MM.1S (cell line): ENCODE data around the gene COMT.

ENCODE experiments used
- DNase-seq: peaks from one replicate; pipeline ENCODE4 v3.0.0-alpha.2; 2015
- H2AFZ ChIP-seq: fragments of 300-600 bp; sonication (generic); 2 replicates; pipeline ENCODE4 v1.6.0; 2016; ENCODE audit warnings: antibody characterized with exemption, low read length
- H3F3A ChIP-seq: fragments of 300-600 bp; sonication (generic); 2 replicates; pipeline ENCODE4 v1.6.1; 2016; ENCODE audit warnings: mild to moderate bottlenecking, antibody characterized with exemption, low read length, moderate library complexity, mixed read lengths; ENCODE audit not compliant: insufficient read depth
- H3K27ac ChIP-seq: fragments of 300-600 bp; sonication (generic); 2 replicates; pipeline ENCODE4 v1.5.1; 2016; ENCODE audit warnings: mild to moderate bottlenecking, low read length
- H3K27me3 ChIP-seq: fragments of 300-600 bp; sonication (generic); replicated peaks from 2 replicates; pipeline ENCODE4 v1.6.0; 2016; ENCODE audit warnings: low read length; ENCODE audit not compliant: insufficient read depth
- H3K36me3 ChIP-seq: fragments of 300-600 bp; sonication (generic); replicated peaks from 2 replicates; pipeline ENCODE4 v1.6.1; 2016; ENCODE audit warnings: mild to moderate bottlenecking, low read length, mixed read lengths; ENCODE audit not compliant: insufficient read depth
- H3K4me1 ChIP-seq: fragments of 300-600 bp; sonication (generic); 2 replicates; pipeline ENCODE4 v1.6.1; 2016; ENCODE audit warnings: low read length, mixed read lengths
- H3K4me2 ChIP-seq: fragments of 300-600 bp; sonication (generic); 2 replicates; pipeline ENCODE4 v1.6.0; 2016; ENCODE audit warnings: low read depth, low read length
- H3K4me3 ChIP-seq: fragments of 300-600 bp; sonication (generic); 2 replicates; pipeline ENCODE4 v1.5.1; 2016; ENCODE audit warnings: low read length, mixed read lengths
- H3K79me2 ChIP-seq: fragments of 300-600 bp; sonication (generic); 2 replicates; pipeline ENCODE4 v1.6.1; 2016; ENCODE audit warnings: mixed run types, low read length, mixed read lengths
- H3K9ac ChIP-seq: fragments of 300-600 bp; sonication (generic); 2 replicates; pipeline ENCODE4 v1.6.1; 2016; ENCODE audit warnings: low read length, mixed read lengths
- H3K9me2 ChIP-seq: fragments of 300-600 bp; sonication (generic); replicated peaks from 2 replicates; pipeline ENCODE4 v1.6.1; 2016; ENCODE audit warnings: mild to moderate bottlenecking, low read length, mixed read lengths; ENCODE audit not compliant: insufficient read depth
- H3K9me3 ChIP-seq: fragments of 300-600 bp; sonication (generic); replicated peaks from 2 replicates; pipeline ENCODE4 v1.6.1; 2016; ENCODE audit warnings: mild to moderate bottlenecking, low read length, mixed read lengths; ENCODE audit not compliant: insufficient read depth
- H4K20me1 ChIP-seq: fragments of 300-600 bp; sonication (generic); 2 replicates; pipeline ENCODE4 v1.6.1; 2016; ENCODE audit warnings: mild to moderate bottlenecking, low read length, moderate library complexity, mixed read lengths; ENCODE audit not compliant: insufficient read depth
- EZH2 ChIP-seq: fragments of 300-600 bp; sonication (generic); optimal IDR thresholded peaks from 2 replicates; pipeline ENCODE3; 2017; ENCODE audit warnings: low read depth, mild to moderate bottlenecking, antibody characterized with exemption, low read length, mixed read lengths
- EZH2phosphoT487 ChIP-seq: fragments of 300-600 bp; sonication (generic); IDR thresholded peaks from 2 replicates; pipeline ENCODE4 v1.6.1; 2018; ENCODE audit warnings: antibody characterized with exemption, low read length
- TF ChIP-seq, protein P1 (sequence below): fragments of 300-600 bp; sonication (generic); IDR thresholded peaks from 2 replicates; pipeline ENCODE4 v1.5.1; 2016; ENCODE audit warnings: antibody characterized with exemption, low read length, mixed read lengths

The COMT gene

DNA sequence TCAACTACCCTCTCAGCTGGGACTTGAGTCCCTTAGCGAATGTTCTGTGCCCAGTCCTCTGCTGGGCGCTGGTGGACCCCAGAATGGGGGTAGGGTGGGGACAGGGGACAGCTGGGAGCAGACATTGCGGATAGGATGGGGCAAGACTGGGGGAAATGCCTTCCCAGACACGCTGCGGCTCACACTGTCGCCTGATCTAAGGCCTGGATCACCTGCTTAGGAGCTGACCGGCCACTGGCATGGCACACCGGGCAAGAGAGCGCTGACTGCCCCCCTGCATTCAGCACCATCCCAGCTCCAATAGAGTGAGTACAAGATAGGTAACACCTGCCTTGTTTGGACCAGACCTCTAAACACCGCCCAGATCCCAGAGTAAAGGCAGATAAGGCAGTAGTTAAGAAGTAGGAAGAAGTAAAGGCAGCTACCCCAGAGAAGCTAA, 73.6 kb downstream of the COMT start:
- peaks cover under 1% of the 10 kb centered on the region; the same call in 1 of the 2 replicates for H3K4me1 ChIP-seq
- H3K9ac ChIP-seq, result no peak overlapping the region
- H3K9me3 ChIP-seq, result no peaks in the 10 kb centered on the region
- H4K20me1 ChIP-seq, result no peaks in the 10 kb centered on the region
- H3K27me3 ChIP-seq, result peaks cover 53% of the 10 kb centered on the region
- H2AFZ ChIP-seq, result no peak overlapping the region
- H3K4me2 ChIP-seq, result no peak overlapping the region
- H3K27ac ChIP-seq, result no peak overlapping the region
- no peaks in the 10 kb centered on the region for H3K9me2 ChIP-seq
- H3K36me3 ChIP-seq, result no peaks in the 10 kb centered on the region
- no peaks in the 10 kb centered on the region for H3F3A ChIP-seq
- DNase-seq, result no peak
- H3K4me3 ChIP-seq, result no peak overlapping the region
- TF ChIP-seq, protein P1, sequence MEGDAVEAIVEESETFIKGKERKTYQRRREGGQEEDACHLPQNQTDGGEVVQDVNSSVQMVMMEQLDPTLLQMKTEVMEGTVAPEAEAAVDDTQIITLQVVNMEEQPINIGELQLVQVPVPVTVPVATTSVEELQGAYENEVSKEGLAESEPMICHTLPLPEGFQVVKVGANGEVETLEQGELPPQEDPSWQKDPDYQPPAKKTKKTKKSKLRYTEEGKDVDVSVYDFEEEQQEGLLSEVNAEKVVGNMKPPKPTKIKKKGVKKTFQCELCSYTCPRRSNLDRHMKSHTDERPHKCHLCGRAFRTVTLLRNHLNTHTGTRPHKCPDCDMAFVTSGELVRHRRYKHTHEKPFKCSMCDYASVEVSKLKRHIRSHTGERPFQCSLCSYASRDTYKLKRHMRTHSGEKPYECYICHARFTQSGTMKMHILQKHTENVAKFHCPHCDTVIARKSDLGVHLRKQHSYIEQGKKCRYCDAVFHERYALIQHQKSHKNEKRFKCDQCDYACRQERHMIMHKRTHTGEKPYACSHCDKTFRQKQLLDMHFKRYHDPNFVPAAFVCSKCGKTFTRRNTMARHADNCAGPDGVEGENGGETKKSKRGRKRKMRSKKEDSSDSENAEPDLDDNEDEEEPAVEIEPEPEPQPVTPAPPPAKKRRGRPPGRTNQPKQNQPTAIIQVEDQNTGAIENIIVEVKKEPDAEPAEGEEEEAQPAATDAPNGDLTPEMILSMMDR, result no peak
- TF ChIP-seq EZH2phosphoT487 (no peak), EZH2 (no peak)
- no peaks in the 10 kb centered on the region for H3K79me2 ChIP-seq

- Histone ChIP-seq H3K9ac (peak overlapping the region; percentile 10; the same call in 1 of the 2 replicates), H3K79me2 (peaks cover 2% of the 10 kb centered on the region), H3K9me2 (no peaks in the 10 kb centered on the region), H3K9me3 (no peaks in the 10 kb centered on the region), H3K27ac (no peak overlapping the region), H3K4me3 (peak overlapping the region; percentile 71), H4K20me1 (no peaks in the 10 kb centered on the region), H2AFZ (peak overlapping the region; percentile 77), H3K4me2 (peak overlapping the region; percentile 92), H3K4me1 (peaks cover 4% of the 10 kb centered on the region; the same call in 1 of the 2 replicates), H3K36me3 (no peaks in the 10 kb centered on the region), H3F3A (no peaks in the 10 kb centered on the region), H3K27me3 (peaks cover 50% of the 10 kb centered on the region)
- TF ChIP-seq EZH2, result peak; percentile 86
- TF ChIP-seq, protein P1, result no peak
- no peak for DNase-seq
Observed at GRCh38 chr22:20015971-20016733, 74.6 kb downstream of the COMT start.

- H3K27ac ChIP-seq, result no peak within 1 kb of the TSS
- H3K27me3 ChIP-seq, result peaks cover 50% of the 10 kb centered on the region
- no peaks in the 10 kb centered on the region for H4K20me1 ChIP-seq
- H3K36me3 ChIP-seq, result no peaks in the 10 kb centered on the region
- H3K4me2 ChIP-seq, result peak within 1 kb of the TSS; percentile 92
- peak within 1 kb of the TSS; percentile 10; the same call in 1 of the 2 replicates for H3K9ac ChIP-seq
- H3K4me1 ChIP-seq, result peaks cover 7% of the 10 kb centered on the region
- peak; percentile 87 for DNase-seq
- peaks cover 10% of the 10 kb centered on the region for H3K79me2 ChIP-seq
- no peaks in the 10 kb centered on the region for H3F3A ChIP-seq
- no peak for TF ChIP-seq EZH2phosphoT487
- TF ChIP-seq, protein P1, result no peak
- TF ChIP-seq EZH2, result no peak
- H2AFZ ChIP-seq, result peak within 1 kb of the TSS; percentile 77
- no peaks in the 10 kb centered on the region for H3K9me3 ChIP-seq
- H3K9me2 ChIP-seq, result no peaks in the 10 kb centered on the region
- peak within 1 kb of the TSS; percentile 71 for H3K4me3 ChIP-seq
Observed at GRCh38 chr22:20016734-20017621, 75.4 kb downstream of the COMT start, which contains the start of gene ARVCF. Gene ARVCF (minus strand): TSS chr22:20016823. CDS start chr22:19990794, 26,029 bp downstream.
